Lower leg skin (tissue), 4 donors: ENCODE data around the gene RBKS. TPM values are rescaled to one million over a fixed set of nuclear protein-coding genes. Genes with fewer than 3 reads are reported as not detected.

Source experiments
- DNase-seq, 2 donors: peaks; one replicate each; pipeline ENCODE4 v3.0.0-alpha.2; 2019; ENCODE audit warnings: low spot score in 2 of 2
- H3K4me3 ChIP-seq: fragments of 200-600 bp; sonication (generic); 2 replicates; pipeline ENCODE4 v1.5.1; 2017; ENCODE audit warnings: mild to moderate bottlenecking, low read depth; ENCODE audit not compliant: poor library complexity, severe bottlenecking
- POLR2A ChIP-seq, 2 donors: fragments of 450-650 bp; IDR thresholded peaks; one replicate each; pipeline ENCODE4 v1.6.1; 2016 to 2017; ENCODE audit warnings: antibody characterized with exemption in 2 of 2, mild to moderate bottlenecking in 1 of 2, moderate library complexity in 1 of 2
- WGBS, 2 donors: methylation state at CpG; one replicate each; pipeline ENCODE4 v1.1.5; 2018; 5-methylcytosine and 5-hydroxymethylcytosine counted together
- intact Hi-C: fragments of 100-400 bp; cut with DNase I; formaldehyde crosslinking; loops from one replicate; pipeline ENCODE4 v1.15.0; 2023; ENCODE audit warnings: low total_unique reads
- total RNA-seq, 4 donors: library from RNA; depleted of rRNA; stranded (reverse); fragments of >200 nt; gene quantifications; one replicate each; pipeline ENCODE4 v1.1.0, GENCODE V29; 2016
- TF ChIP-seq, protein P1 (sequence below), 3 donors: fragments of 450-650 bp; IDR thresholded peaks; one replicate each; pipeline ENCODE4 v1.5.1; 2016; ENCODE audit warnings: antibody characterized with exemption in 3 of 3, mild to moderate bottlenecking in 3 of 3, moderate library complexity in 2 of 3

The RBKS gene
- total RNA-seq, 4 donors from 2014 or later, result 0.95 to 2.6 (median 1.3) TPM

DNA sequence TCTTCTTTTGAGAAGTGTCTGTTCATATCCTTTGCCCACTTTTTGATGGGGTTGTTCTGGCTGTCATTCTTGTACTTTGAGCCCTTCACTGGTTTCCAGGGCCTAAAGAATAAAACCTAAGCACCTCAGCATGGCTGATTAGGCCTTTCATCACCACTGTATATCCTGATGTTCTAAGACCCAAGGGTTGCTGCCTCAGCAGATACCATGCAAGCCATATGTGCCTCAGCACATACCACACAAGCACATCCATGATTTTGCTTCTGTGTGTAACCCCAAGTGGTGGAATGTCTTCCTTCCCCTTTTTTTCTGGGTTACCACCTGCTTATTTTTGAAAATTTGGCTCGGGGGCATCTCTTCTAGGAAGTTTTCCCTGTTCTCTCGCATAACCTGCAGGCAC lies 11.4 kb downstream of the RBKS start:
- intact Hi-C loops, result no loop called here
- WGBS, 2 donors, result 82 to 88% methylated on average over 2 of the region's 2 CpGs
- TF ChIP-seq, protein P1, sequence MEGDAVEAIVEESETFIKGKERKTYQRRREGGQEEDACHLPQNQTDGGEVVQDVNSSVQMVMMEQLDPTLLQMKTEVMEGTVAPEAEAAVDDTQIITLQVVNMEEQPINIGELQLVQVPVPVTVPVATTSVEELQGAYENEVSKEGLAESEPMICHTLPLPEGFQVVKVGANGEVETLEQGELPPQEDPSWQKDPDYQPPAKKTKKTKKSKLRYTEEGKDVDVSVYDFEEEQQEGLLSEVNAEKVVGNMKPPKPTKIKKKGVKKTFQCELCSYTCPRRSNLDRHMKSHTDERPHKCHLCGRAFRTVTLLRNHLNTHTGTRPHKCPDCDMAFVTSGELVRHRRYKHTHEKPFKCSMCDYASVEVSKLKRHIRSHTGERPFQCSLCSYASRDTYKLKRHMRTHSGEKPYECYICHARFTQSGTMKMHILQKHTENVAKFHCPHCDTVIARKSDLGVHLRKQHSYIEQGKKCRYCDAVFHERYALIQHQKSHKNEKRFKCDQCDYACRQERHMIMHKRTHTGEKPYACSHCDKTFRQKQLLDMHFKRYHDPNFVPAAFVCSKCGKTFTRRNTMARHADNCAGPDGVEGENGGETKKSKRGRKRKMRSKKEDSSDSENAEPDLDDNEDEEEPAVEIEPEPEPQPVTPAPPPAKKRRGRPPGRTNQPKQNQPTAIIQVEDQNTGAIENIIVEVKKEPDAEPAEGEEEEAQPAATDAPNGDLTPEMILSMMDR (IDR thresholded peaks at IDR 0.05), result no peak
- TF ChIP-seq POLR2A (IDR thresholded peaks at IDR 0.05), result no peak
- H3K4me3 ChIP-seq, result no peak overlapping the region
- no peak for DNase-seq

DNA sequence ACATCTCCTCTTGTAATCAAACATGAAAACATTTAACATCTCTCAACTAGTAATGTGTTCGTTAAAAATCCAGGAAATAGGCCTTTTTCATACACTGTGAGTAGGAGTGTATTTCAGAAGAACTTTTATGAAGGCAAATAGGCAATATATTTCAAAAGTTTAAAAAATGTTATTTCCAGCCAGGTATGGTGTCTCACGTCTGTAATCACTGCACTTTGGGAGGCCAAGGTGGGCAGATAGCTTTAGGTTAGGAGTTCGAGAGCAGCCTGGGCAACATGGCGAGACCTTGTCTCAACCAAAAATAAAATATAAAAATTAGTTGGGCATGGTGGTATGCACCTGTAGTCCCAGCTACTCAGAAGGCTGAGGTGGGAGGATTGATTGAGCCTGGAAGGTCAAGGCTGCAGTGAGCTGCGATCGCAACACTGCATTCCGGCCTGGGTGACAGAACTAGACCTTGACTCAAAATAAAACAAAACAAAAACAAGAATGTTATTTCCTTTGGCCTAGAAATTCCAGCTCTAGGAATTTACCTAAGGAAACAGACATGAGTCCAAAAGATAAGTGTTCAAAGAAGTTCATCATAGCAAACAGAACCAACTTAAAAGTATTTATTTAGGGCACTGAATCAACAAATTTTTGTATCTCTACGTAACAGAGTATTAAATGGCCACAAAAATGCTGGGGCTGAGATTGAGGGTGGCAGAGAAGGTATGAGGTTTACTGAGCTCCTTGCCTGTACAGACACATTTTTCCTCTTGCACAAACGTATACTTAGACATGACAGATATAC lies 14.9 kb downstream of the RBKS start:
- 82 to 90% methylated on average over 9 of the region's 9 CpGs for WGBS, 2 donors
- DNase-seq, result no peak
- no peak overlapping the region for H3K4me3 ChIP-seq
- TF ChIP-seq, protein P1 (IDR thresholded peaks at IDR 0.05), result peak in 1 of 3 donors; percentile 42
- TF ChIP-seq POLR2A (IDR thresholded peaks at IDR 0.05), result no peak
- intact Hi-C loops, result no loop called here

DNA sequence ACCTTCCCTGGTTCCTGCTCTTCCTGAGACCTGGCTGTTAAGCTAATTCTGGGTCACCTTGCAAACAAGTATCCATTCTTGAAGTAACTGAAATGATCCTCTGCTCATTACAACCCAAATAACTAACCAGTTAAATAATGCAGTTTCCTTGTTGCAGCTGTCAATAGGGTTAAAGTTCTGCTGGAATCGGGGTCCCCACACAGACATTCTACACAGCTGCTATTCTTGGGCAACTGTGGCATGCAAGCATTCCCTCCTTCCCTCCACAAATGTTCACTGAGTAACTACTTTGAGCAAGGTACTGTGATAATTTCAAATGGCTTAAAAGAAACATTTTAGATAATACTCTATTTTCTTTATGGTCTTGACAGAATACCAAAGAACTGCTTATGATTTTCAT lies 17.1 kb downstream of the RBKS start:
- DNase-seq, result no peak
- intact Hi-C loops, result no loop called here
- H3K4me3 ChIP-seq, result no peak overlapping the region
- TF ChIP-seq, protein P1 (IDR thresholded peaks at IDR 0.05), result no peak
- TF ChIP-seq POLR2A (IDR thresholded peaks at IDR 0.05), result no peak
- 69 to 83% methylated on average over 1 of the region's 1 CpG for WGBS, 2 donors

DNA sequence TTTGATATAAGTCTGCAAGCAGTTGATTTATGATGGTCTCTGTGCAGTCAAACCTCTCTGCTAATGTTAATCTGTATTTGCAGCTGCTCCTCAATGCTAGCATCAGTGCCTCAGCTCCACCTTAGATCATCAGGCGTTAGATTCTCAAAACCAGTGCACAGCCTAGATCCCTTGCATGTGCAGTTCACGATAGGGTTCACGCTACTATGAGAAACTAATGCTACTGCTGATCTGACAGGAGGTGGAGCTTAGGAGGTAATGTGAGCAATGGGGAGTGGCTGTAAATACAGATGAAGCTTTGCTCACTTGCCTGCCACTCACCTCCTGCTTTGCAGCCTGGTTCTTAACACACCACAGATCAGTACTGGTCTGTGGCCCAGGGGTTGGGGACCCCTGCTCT lies 18.4 kb downstream of the RBKS start:
- no peak for DNase-seq
- intact Hi-C loops, result no loop called here
- TF ChIP-seq, protein P1 (IDR thresholded peaks at IDR 0.05), result no peak
- no peak for TF ChIP-seq POLR2A (IDR thresholded peaks at IDR 0.05)
- no peak overlapping the region for H3K4me3 ChIP-seq
- 94 to 96% methylated on average over 3 of the region's 3 CpGs for WGBS, 2 donors

DNA sequence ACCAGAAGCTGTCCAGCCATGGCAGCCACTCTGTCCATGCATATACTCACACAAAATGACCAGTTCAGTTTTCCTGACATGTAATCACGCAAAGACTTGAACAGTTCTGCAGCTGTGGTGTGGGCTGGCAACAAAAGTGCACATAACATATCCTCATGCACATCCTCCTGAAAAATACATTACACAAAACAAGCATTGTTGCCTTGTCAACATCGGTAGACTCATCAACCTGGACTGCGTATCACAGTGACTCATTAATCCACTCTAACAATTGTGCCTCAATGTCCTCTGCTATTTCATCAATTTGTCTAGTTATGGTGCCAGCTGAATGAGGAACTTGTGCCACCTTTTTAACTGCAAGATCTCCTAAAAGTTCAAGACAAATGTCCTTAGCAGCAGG lies 19.5 kb downstream of the RBKS start:
- no peak for DNase-seq
- intact Hi-C loops, result no loop called here
- TF ChIP-seq, protein P1 (IDR thresholded peaks at IDR 0.05), result no peak
- no peak for TF ChIP-seq POLR2A (IDR thresholded peaks at IDR 0.05)
- H3K4me3 ChIP-seq, result no peak overlapping the region
- 92 to 96% methylated on average over 3 of the region's 3 CpGs for WGBS, 2 donors

DNA sequence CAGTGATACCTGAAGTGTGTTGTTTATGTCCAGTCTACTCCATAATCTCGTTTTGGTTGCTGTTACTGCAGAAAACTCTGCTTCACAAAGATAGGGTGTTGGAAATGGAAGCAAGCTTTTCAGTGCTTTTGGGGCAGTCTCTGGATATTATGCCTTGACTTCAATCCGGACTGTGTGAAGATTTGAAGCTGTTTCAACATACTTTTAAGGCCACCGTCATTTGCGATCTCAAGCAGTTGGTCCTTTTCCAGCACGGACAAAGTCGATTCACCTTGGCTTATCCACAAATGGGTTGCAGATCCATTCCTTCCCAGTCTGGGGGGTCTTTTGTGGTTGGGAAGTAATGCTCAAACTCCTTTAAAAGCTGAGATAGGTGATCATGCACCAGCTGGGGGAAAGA lies 20.4 kb downstream of the RBKS start:
- no peak for TF ChIP-seq POLR2A (IDR thresholded peaks at IDR 0.05)
- TF ChIP-seq, protein P1 (IDR thresholded peaks at IDR 0.05), result no peak
- no peak for DNase-seq
- intact Hi-C loops, result no loop called here
- 92 to 93% methylated on average over 6 of the region's 6 CpGs for WGBS, 2 donors
- no peak overlapping the region for H3K4me3 ChIP-seq
